Astrocyte (in vitro differentiated cells and primary cell): Measurements from ENCODE around the gene DCTD. TPM values are rescaled to one million over a fixed set of nuclear protein-coding genes. Genes with fewer than 3 reads are reported as not detected.

Experiments
- DNase-seq: peaks from one replicate; pipeline ENCODE4 v3.0.0-alpha.2; 2010; ENCODE audit warnings: low read depth
- FAIRE-seq: peaks from 2 replicates; lab custom pipeline; 2011; peaks lifted over from hg19 to GRCh38; lab: Jason Lieb, UNC
- H2AFZ ChIP-seq: 2 replicates; pipeline ENCODE4 v1.6.0; 2012; ENCODE audit warnings: low read depth, low read length, inconsistent platforms
- H3K27ac ChIP-seq: 2 replicates; pipeline ENCODE4 v1.5.1; 2011; ENCODE audit warnings: low read depth, low read length, inconsistent platforms
- H3K27me3 ChIP-seq: 2 replicates; pipeline ENCODE4 v1.6.0; 2011; ENCODE audit warnings: low read length, inconsistent platforms; ENCODE audit not compliant: insufficient read depth
- H3K36me3 ChIP-seq: 2 replicates; pipeline ENCODE4 v1.5.1; 2011; ENCODE audit warnings: low read length, inconsistent platforms; ENCODE audit not compliant: insufficient read depth
- H3K4me1 ChIP-seq: 2 replicates; pipeline ENCODE4 v1.5.1; 2011; ENCODE audit warnings: low read length, inconsistent platforms; ENCODE audit not compliant: insufficient read depth
- H3K4me2 ChIP-seq: 2 replicates; pipeline ENCODE4 v1.6.0; 2012; ENCODE audit warnings: low read length, inconsistent platforms
- H3K4me3 ChIP-seq: 2 replicates; pipeline ENCODE4 v1.5.1; 2011; ENCODE audit warnings: low read depth, mild to moderate bottlenecking, low read length, inconsistent platforms; ENCODE audit not compliant: insufficient read depth
- H3K79me2 ChIP-seq: 2 replicates; pipeline ENCODE4 v1.6.0; 2012; ENCODE audit warnings: mild to moderate bottlenecking, low read length, inconsistent platforms; ENCODE audit not compliant: insufficient read depth
- H3K9ac ChIP-seq: 2 replicates; pipeline ENCODE4 v1.6.0; 2012; ENCODE audit warnings: mild to moderate bottlenecking, low read length, inconsistent platforms
- H3K9me3 ChIP-seq: 2 replicates; pipeline ENCODE4 v1.5.1; 2012; ENCODE audit warnings: low read depth, mild to moderate bottlenecking, low read length, inconsistent platforms; ENCODE audit not compliant: insufficient read depth
- H4K20me1 ChIP-seq: 2 replicates; pipeline ENCODE4 v1.6.0; 2012; ENCODE audit warnings: low read length, inconsistent platforms; ENCODE audit not compliant: insufficient read depth
- H3K27ac Mint-ChIP-seq: one replicate; pipeline ENCODE4 v1.8.0; 2021; ENCODE audit warnings: mild to moderate bottlenecking, mixed read lengths; ENCODE audit not compliant: unreplicated experiment
- H3K27me3 Mint-ChIP-seq: one replicate; pipeline ENCODE4 v1.8.0; 2021; ENCODE audit warnings: low read depth, mixed read lengths; ENCODE audit not compliant: unreplicated experiment
- H3K36me3 Mint-ChIP-seq: one replicate; pipeline ENCODE4 v1.8.0; 2021; ENCODE audit warnings: low read depth, mixed read lengths; ENCODE audit not compliant: unreplicated experiment
- H3K4me1 Mint-ChIP-seq: one replicate; pipeline ENCODE4 v1.8.0; 2021; ENCODE audit warnings: low read depth, mixed read lengths; ENCODE audit not compliant: unreplicated experiment
- H3K4me3 Mint-ChIP-seq: one replicate; pipeline ENCODE4 v1.8.0; 2021; ENCODE audit warnings: mild to moderate bottlenecking, moderate library complexity, mixed read lengths; ENCODE audit not compliant: unreplicated experiment
- H3K9me3 Mint-ChIP-seq: one replicate; pipeline ENCODE4 v1.8.0; 2021; ENCODE audit warnings: mild to moderate bottlenecking, mixed read lengths; ENCODE audit not compliant: unreplicated experiment
- CTCF ChIP-seq: IDR thresholded peaks from 2 replicates; pipeline ENCODE4 v1.5.1; 2011; ENCODE audit warnings: low read depth, mild to moderate bottlenecking, inconsistent platforms, low read length, moderate library complexity; ENCODE audit not compliant: insufficient read depth
- EZH2 ChIP-seq: IDR thresholded peaks from 2 replicates; pipeline ENCODE4 v1.6.1; 2012; ENCODE audit warnings: mild to moderate bottlenecking, low read length, inconsistent platforms; ENCODE audit not compliant: insufficient read depth
- total RNA-seq: library from RNA; stranded (reverse); gene quantifications from 2 replicates; pipeline ENCODE4 v1.2.1, GENCODE V29; 2021

The DCTD gene
- total RNA-seq, 1 donor from 2014 or later: 119 TPM

GRCh38 chr4:182895791-182896292 lies 21.3 kb downstream of the DCTD start:
- Mint-ChIP-seq H3K27me3 (no peaks in the 10 kb centered on the region), H3K27ac (no peak overlapping the region), H3K36me3 (peaks cover 38% of the 10 kb centered on the region), H3K9me3 (no peaks in the 10 kb centered on the region), H3K4me3 (no peak overlapping the region), H3K4me1 (no peaks in the 10 kb centered on the region)
- H3K36me3 ChIP-seq: peaks cover 43% of the 10 kb centered on the region
- no peak for FAIRE-seq
- DNase-seq: no peak
- H3K27me3 ChIP-seq: no peaks in the 10 kb centered on the region
- H3K4me2 ChIP-seq: no peak overlapping the region
- H4K20me1 ChIP-seq: peaks cover 45% of the 10 kb centered on the region
- H3K4me3 ChIP-seq: no peak overlapping the region
- H3K9ac ChIP-seq: no peak overlapping the region
- H2AFZ ChIP-seq: no peak overlapping the region
- no peak overlapping the region for H3K27ac ChIP-seq
- peaks cover 4% of the 10 kb centered on the region for H3K79me2 ChIP-seq
- H3K9me3 ChIP-seq: no peaks in the 10 kb centered on the region
- H3K4me1 ChIP-seq: no peaks in the 10 kb centered on the region
- TF ChIP-seq EZH2 (no peak), CTCF (no peak)

- no peaks in the 10 kb centered on the region for H3K9me3 Mint-ChIP-seq
- Histone ChIP-seq H3K9ac (no peak overlapping the region), H3K79me2 (peaks cover 4% of the 10 kb centered on the region), H3K36me3 (peaks cover 44% of the 10 kb centered on the region), H2AFZ (no peak overlapping the region), H3K27ac (no peak overlapping the region), H3K9me3 (no peaks in the 10 kb centered on the region), H3K4me2 (no peak overlapping the region), H4K20me1 (peaks cover 40% of the 10 kb centered on the region), H3K4me3 (no peak overlapping the region), H3K27me3 (no peaks in the 10 kb centered on the region), H3K4me1 (no peaks in the 10 kb centered on the region)
- no peak overlapping the region for H3K4me3 Mint-ChIP-seq
- DNase-seq (no peak), FAIRE-seq (no peak)
- TF ChIP-seq EZH2 (no peak), CTCF (no peak)
- peak overlapping the region; percentile 1 for H3K27ac Mint-ChIP-seq
- H3K27me3 Mint-ChIP-seq: no peaks in the 10 kb centered on the region
- no peaks in the 10 kb centered on the region for H3K4me1 Mint-ChIP-seq
- H3K36me3 Mint-ChIP-seq: peaks cover 38% of the 10 kb centered on the region
Observed at GRCh38 chr4:182894681-182895275, 22.4 kb downstream of the DCTD start.

DNA sequence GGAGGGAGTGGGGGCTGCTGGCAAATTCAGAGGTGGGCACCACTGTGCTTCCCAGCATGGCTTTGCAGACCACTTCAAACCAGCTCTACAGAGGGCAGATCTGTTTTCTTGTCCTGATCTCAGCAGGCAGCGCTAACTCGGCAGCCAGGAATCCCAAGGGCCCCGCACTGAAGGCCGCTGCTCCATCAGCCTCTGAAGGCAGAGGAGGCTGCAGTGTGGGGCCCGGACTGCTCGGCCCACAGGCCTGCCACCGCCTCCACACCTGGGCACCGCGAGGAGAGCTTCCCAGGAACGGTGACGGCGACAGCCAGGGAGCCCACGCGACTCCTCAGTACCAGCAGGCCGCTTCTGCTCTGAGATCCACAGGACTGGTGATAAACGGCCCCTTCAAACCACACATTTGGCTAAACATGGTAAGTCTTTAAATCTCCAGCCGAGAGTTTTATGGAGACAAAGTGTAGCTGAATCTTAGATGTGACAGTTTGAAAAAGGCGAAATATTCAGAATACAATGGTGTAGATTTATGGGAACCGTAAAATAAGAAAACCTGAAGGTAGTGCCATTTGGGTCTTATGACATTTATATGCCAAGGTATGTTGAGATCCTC lies 23.6 kb downstream of the DCTD start:
- H3K36me3 ChIP-seq: peaks cover 45% of the 10 kb centered on the region
- no peak overlapping the region for H3K9ac ChIP-seq
- Mint-ChIP-seq H3K27me3 (no peaks in the 10 kb centered on the region), H3K9me3 (no peaks in the 10 kb centered on the region), H3K27ac (no peak overlapping the region), H3K4me3 (no peak overlapping the region), H3K36me3 (peaks cover 43% of the 10 kb centered on the region), H3K4me1 (no peaks in the 10 kb centered on the region)
- FAIRE-seq (no peak), DNase-seq (no peak)
- no peak overlapping the region for H2AFZ ChIP-seq
- no peak overlapping the region for H3K27ac ChIP-seq
- no peaks in the 10 kb centered on the region for H3K27me3 ChIP-seq
- H3K4me1 ChIP-seq: no peaks in the 10 kb centered on the region
- peaks cover 33% of the 10 kb centered on the region for H4K20me1 ChIP-seq
- TF ChIP-seq CTCF (no peak), EZH2 (no peak)
- H3K9me3 ChIP-seq: no peaks in the 10 kb centered on the region
- H3K79me2 ChIP-seq: peaks cover 4% of the 10 kb centered on the region
- H3K4me3 ChIP-seq: no peak overlapping the region
- H3K4me2 ChIP-seq: no peak overlapping the region
